ENCODE data around the gene TMEM94. TPM values are rescaled to one million over a fixed set of nuclear protein-coding genes. Genes with fewer than 3 reads are reported as not detected.

Gene TMEM94
- total and polyA plus RNA-seq, 2 of the 8 experiments (the other 6 are each of a cell fraction or from before 2014, with no cell fraction given), result 54.8 to 69.9 TPM

GRCh38 chr17:75535871-75536270, 79.4 kb downstream of the TMEM94 start:
- Histone ChIP-seq H3K4me1 (replicated peaks in 1 of 4; ENCODE audit: control insufficient read depth in 3 of 4, insufficient read depth in 4 of 4, low read length in 3 of 4) (peaks cover 0 to 6% (median 3%) of the 10 kb centered on the region in 4 experiments; a peak in 5 of 7 replicates), H2AK5ac (ENCODE audit: low read depth, low read length) (no peak overlapping the region), H3K56ac (replicated peaks; ENCODE audit: insufficient read length, low read depth, low read length) (no peak overlapping the region), H3K36me3 (ENCODE audit: control insufficient read depth in 2 of 4, insufficient read depth in 4 of 4, low read length in 3 of 4) (no peaks in the 10 kb centered on the region), H4K8ac (ENCODE audit: extremely low read depth, insufficient read depth, low read length) (no peak overlapping the region; the same call in 1 of the 2 replicates), H2BK5ac (ENCODE audit: low read depth, low read length) (no peak overlapping the region), H2BK120ac (replicated peaks; ENCODE audit: low read depth, low read length) (no peak overlapping the region), H4K5ac (ENCODE audit: insufficient read length, low read depth, low read length) (no peak overlapping the region), H3K9ac (replicated peaks in 1 of 4; ENCODE audit: extremely low read depth in 1 of 4, low read depth in 3 of 4, low read length in 3 of 4) (no peak overlapping the region), H3K4me2 (ENCODE audit: insufficient read depth in 1 of 2, low read depth in 2 of 2, low read length in 2 of 2) (no peak overlapping the region), H3K23me2 (ENCODE audit: low read depth, low read length) (no peaks in the 10 kb centered on the region), H3K79me1 (ENCODE audit: low read depth, low read length) (peaks cover 1% of the 10 kb centered on the region), H4K20me1 (replicated peaks in 1 of 2; ENCODE audit: control insufficient read depth in 1 of 2, insufficient read depth in 2 of 2, low read length in 2 of 2) (peaks cover 6 to 7% of the 10 kb centered on the region in 2 experiments), H3K18ac (ENCODE audit: extremely low read depth, low read length) (no peak overlapping the region), H2BK20ac (ENCODE audit: low read length) (no peak overlapping the region), H3K4me3 (ENCODE audit: extremely low read depth in 1 of 4, insufficient read depth in 2 of 4, low read depth in 3 of 4, low read length in 4 of 4) (no peak overlapping the region), H3K9me3 (ENCODE audit: insufficient read depth in 2 of 2, low read depth in 1 of 2, low read length in 1 of 2) (no peaks in the 10 kb centered on the region), H2BK12ac (ENCODE audit: low read depth, low read length) (no peak overlapping the region), H3K23ac (ENCODE audit: insufficient read length) (no peak overlapping the region), H3K79me2 (ENCODE audit: control insufficient read depth in 1 of 2, insufficient read depth in 2 of 2, low read length in 2 of 2) (no peaks in the 10 kb centered on the region), H3K27ac (ENCODE audit: low read depth, low read length) (no peak overlapping the region), H2BK15ac (ENCODE audit: low read length) (no peak overlapping the region), H3K4ac (replicated peaks; ENCODE audit: insufficient read length, low read depth, low read length) (no peak overlapping the region), H4K91ac (replicated peaks; ENCODE audit: insufficient read length, low read length) (no peak overlapping the region), H3K27me3 (replicated peaks in 1 of 4; ENCODE audit: control insufficient read depth in 3 of 4, extremely low read depth in 1 of 4, insufficient read depth in 3 of 4, low read length in 3 of 4) (no peaks in the 10 kb centered on the region), H2AFZ (ENCODE audit: low read length) (no peak overlapping the region), H3K14ac (ENCODE audit: insufficient read length) (no peak overlapping the region)
- FAIRE-seq (no peak), DNase-seq (ENCODE audit: low read depth in 1 of 2, low spot score in 2 of 2) (no peak)
- ChIA-PET POLR2A (ENCODE audit: partially characterized antibody) (interaction anchor here (1.6 kb wide), 1 partner anchor 19 kb away, joined by 6 read pairs; the partner anchor contains the start of gene TSEN54), CTCF (ENCODE audit: partially characterized antibody) (interaction anchor here (0.9 to 2.5 kb wide), 4 partner anchors 10 to 54 kb away, joined by 3 to 16 read pairs (median 5); partner anchors contain the start of genes LLGL2 and TSEN54)
- 93% methylated on average over 8 of the region's 8 CpGs; no CpG with 5 or more reads in 1 of the 2 experiments for WGBS, 2 experiments (ENCODE audit: extremely low coverage in 1 of 2, insufficient coverage in 1 of 2, insufficient read length in 1 of 2, insufficient replicate concordance in 2 of 2, low coverage in 1 of 2, low lambda C conversion rate in 2 of 2, missing lambda C conversion rate in 1 of 2)
- TF ChIP-seq HDAC2 (IDR thresholded peaks at IDR 0.05; ENCODE audit: borderline replicate concordance in 1 of 2, low read depth in 2 of 2, low read length in 2 of 2) (no peak), TEAD4 (IDR thresholded peaks at IDR 0.05; ENCODE audit: low read depth, low read length) (no peak), POLR2A (IDR thresholded peaks at IDR 0.05; ENCODE audit: control extremely low read depth in 1 of 2, low read depth in 2 of 2, low read length in 2 of 2) (no peak), PHF8 (conservative IDR thresholded peaks at IDR 0.05; ENCODE audit: low read depth, low read length) (no peak), SIX5 (IDR thresholded peaks at IDR 0.05; ENCODE audit: low read depth, low read length) (no peak), USF2 (IDR thresholded peaks at IDR 0.05; ENCODE audit: low read length) (no peak), CTCF (IDR thresholded peaks at IDR 0.05; ENCODE audit: control extremely low read depth in 1 of 3, insufficient read depth in 1 of 3, low read depth in 1 of 3, low read length in 3 of 3) (no peak), TAF7 (optimal IDR thresholded peaks at IDR 0.05; ENCODE audit: borderline replicate concordance, low read depth, low read length) (no peak), CBX5 (IDR thresholded peaks at IDR 0.05; ENCODE audit: low read depth, low read length) (no peak), POU5F1 (IDR thresholded peaks at IDR 0.05; ENCODE audit: low read depth, low read length) (no peak)

All from H1 (cell line).